HEK293T (cell line): ENCODE measurements around the gene CLSTN1.

ENCODE experiments used
- ARNT ChIP-seq: fragments of 450-650 bp; IDR thresholded peaks from 2 replicates; pipeline ENCODE4 v1.6.1; 2017; ENCODE audit warnings: mild to moderate bottlenecking
- BHLHE40 ChIP-seq: fragments of 450-650 bp; IDR thresholded peaks from 2 replicates; pipeline ENCODE4 v1.6.1; 2016; ENCODE audit warnings: mild to moderate bottlenecking, moderate library complexity, borderline replicate concordance
- CTBP1 ChIP-seq: fragments of 450-650 bp; IDR thresholded peaks from 2 replicates; pipeline ENCODE4 v1.6.1; 2016; ENCODE audit warnings: borderline replicate concordance
- ELF4 ChIP-seq: fragments of 450-650 bp; IDR thresholded peaks from 2 replicates; pipeline ENCODE4 v1.6.1; 2017; ENCODE audit warnings: antibody characterized with exemption
- FOXA1 ChIP-seq: fragments of 450-650 bp; IDR thresholded peaks from 2 replicates; pipeline ENCODE4 v1.6.1; 2016; ENCODE audit warnings: mild to moderate bottlenecking
- FOXK2 ChIP-seq: fragments of 450-650 bp; IDR thresholded peaks from 2 replicates; pipeline ENCODE4 v1.6.1; 2016; ENCODE audit warnings: mild to moderate bottlenecking
- FOXM1 ChIP-seq: fragments of 450-650 bp; IDR thresholded peaks from 2 replicates; pipeline ENCODE4 v1.6.1; 2017; ENCODE audit warnings: mild to moderate bottlenecking, borderline replicate concordance
- NFRKB ChIP-seq: fragments of 450-650 bp; IDR thresholded peaks from 2 replicates; pipeline ENCODE4 v1.6.1; 2016; ENCODE audit warnings: mild to moderate bottlenecking, moderate library complexity
- SP1 ChIP-seq: fragments of 450-650 bp; IDR thresholded peaks from 2 replicates; pipeline ENCODE4 v1.6.1; 2017
- ZNF384 ChIP-seq: fragments of 450-650 bp; IDR thresholded peaks from 2 replicates; pipeline ENCODE4 v1.6.1; 2016
- TF ChIP-seq, protein P1 (sequence below): fragments of 450-650 bp; IDR thresholded peaks from 2 replicates; pipeline ENCODE4 v1.6.1; 2016

- no peak for TF ChIP-seq SP1
- no peak for TF ChIP-seq ARNT
- TF ChIP-seq ELF4: no peak
- no peak for TF ChIP-seq CTBP1
- no peak for TF ChIP-seq FOXK2
- TF ChIP-seq FOXA1: no peak
- no peak for TF ChIP-seq BHLHE40
- TF ChIP-seq NFRKB: no peak
- no peak for TF ChIP-seq FOXM1
- TF ChIP-seq, protein P1, sequence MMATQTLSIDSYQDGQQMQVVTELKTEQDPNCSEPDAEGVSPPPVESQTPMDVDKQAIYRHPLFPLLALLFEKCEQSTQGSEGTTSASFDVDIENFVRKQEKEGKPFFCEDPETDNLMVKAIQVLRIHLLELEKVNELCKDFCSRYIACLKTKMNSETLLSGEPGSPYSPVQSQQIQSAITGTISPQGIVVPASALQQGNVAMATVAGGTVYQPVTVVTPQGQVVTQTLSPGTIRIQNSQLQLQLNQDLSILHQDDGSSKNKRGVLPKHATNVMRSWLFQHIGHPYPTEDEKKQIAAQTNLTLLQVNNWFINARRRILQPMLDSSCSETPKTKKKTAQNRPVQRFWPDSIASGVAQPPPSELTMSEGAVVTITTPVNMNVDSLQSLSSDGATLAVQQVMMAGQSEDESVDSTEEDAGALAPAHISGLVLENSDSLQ: no peak
- no peak for TF ChIP-seq ZNF384
Observed at GRCh38 chr1:9680091-9680490, 143.7 kb downstream of the CLSTN1 start.
